Peyer's patch (tissue), 4 donors: Measurements from ENCODE around the gene MISP3. TPM values are rescaled to one million over a fixed set of nuclear protein-coding genes. Genes with fewer than 3 reads are reported as not detected.

Source experiments
- DNase-seq, 3 donors: peaks; one replicate each; pipeline ENCODE4 v3.0.0-alpha.2; 2017 to 2019
- H3K27ac ChIP-seq, 4 donors: fragments of 200-600 bp; sonication (generic); one replicate each; pipeline ENCODE4 v1.5.1; 2016 to 2019
- H3K27me3 ChIP-seq, 2 donors: fragments of 200-600 bp; sonication (generic); one replicate each; pipeline ENCODE4 v1.5.1; 2019
- H3K36me3 ChIP-seq, 3 donors: fragments of 200-600 bp; sonication (generic); one replicate each; pipeline ENCODE4 v1.5.1; 2016 to 2019
- H3K4me1 ChIP-seq, 4 donors: fragments of 200-600 bp; sonication (generic); one replicate each; pipeline ENCODE4 v1.5.1; 2016 to 2019
- H3K4me3 ChIP-seq, 4 donors: fragments of 200-600 bp; sonication (generic); 1 replicate in 3 of 4; 2 replicates in 1 of 4; pipeline ENCODE4 v1.5.1; 2016 to 2019; ENCODE audit warnings: mild to moderate bottlenecking in 1 of 4
- H3K9me3 ChIP-seq, 4 donors: fragments of 200-600 bp; sonication (generic); one replicate each; pipeline ENCODE4 v1.5.1; 2016 to 2019; ENCODE audit warnings: mild to moderate bottlenecking in 1 of 4
- CTCF ChIP-seq, 6 experiments: fragments of 450-650 bp in 4 of 6; fragments of 200-600 bp in 2 of 6; sonication (generic) in 1 of 6; IDR thresholded peaks; one replicate each; pipeline ENCODE4 v1.5.1; 2017 to 2019; ENCODE audit warnings: antibody characterized with exemption in 6 of 6, mild to moderate bottlenecking in 3 of 6, moderate library complexity in 1 of 6
- POLR2A ChIP-seq, 2 donors: fragments of 450-650 bp; IDR thresholded peaks; one replicate each; pipeline ENCODE4 v1.5.1; 2017; ENCODE audit warnings: antibody characterized with exemption in 2 of 2, mild to moderate bottlenecking in 2 of 2, moderate library complexity in 2 of 2
- total RNA-seq, 4 donors: library from RNA; depleted of rRNA; stranded (reverse); fragments of >200 nt; gene quantifications; one replicate each; pipeline ENCODE4 v1.1.0, GENCODE V29; 2016

Gene MISP3
- total RNA-seq, 4 donors from 2014 or later: 25.6 to 58.5 (median 40.7) TPM

- Histone ChIP-seq H3K4me1 (peaks cover 0 to 21% (median 5%) of the 10 kb centered on the region in 4 donors), H3K27ac (no peak overlapping the region), H3K4me3 (peak overlapping the region in 2 of 4 donors; percentile 14 to 42), H3K9me3 (no peaks in the 10 kb centered on the region), H3K36me3 (no peaks in the 10 kb centered on the region), H3K27me3 (peaks cover 0 to 3% of the 10 kb centered on the region in 2 donors)
- no peak for DNase-seq
- TF ChIP-seq POLR2A (IDR thresholded peaks at IDR 0.05) (no peak), CTCF (IDR thresholded peaks at IDR 0.05) (no peak)
Measured at GRCh38 chr19:14061081-14061749, 11.4 kb upstream of the MISP3 start.

- peak within 1 kb of the TSS in 2 of 4 donors; percentile 14 to 42 for H3K4me3 ChIP-seq
- no peak for TF ChIP-seq POLR2A (IDR thresholded peaks at IDR 0.05)
- TF ChIP-seq CTCF (IDR thresholded peaks at IDR 0.05): no peak
- DNase-seq: no peak
Measured at GRCh38 chr19:14061751-14062557, 10.6 kb upstream of the MISP3 start, which contains the start of gene PALM3. TSS of gene PALM3 (minus strand) at chr19:14062076. CDS start at chr19:14061980, 96 bp downstream.

GRCh38 chr19:14062558-14062855 is 10.1 kb upstream of the MISP3 start:
- TF ChIP-seq CTCF (IDR thresholded peaks at IDR 0.05) (no peak), POLR2A (IDR thresholded peaks at IDR 0.05) (no peak)
- Histone ChIP-seq H3K36me3 (no peaks in the 10 kb centered on the region), H3K4me3 (no peak overlapping the region), H3K27ac (no peak overlapping the region), H3K9me3 (no peaks in the 10 kb centered on the region), H3K27me3 (peaks cover 0 to 3% of the 10 kb centered on the region in 2 donors), H3K4me1 (peaks cover 0 to 20% (median 3%) of the 10 kb centered on the region in 4 donors)
- DNase-seq: no peak

More at GRCh38 chr19:14061751-14062557, 10.6 kb upstream of the MISP3 start, which contains the start of gene PALM3:
- H3K27ac ChIP-seq: no peak within 1 kb of the TSS
- no peaks in the 10 kb centered on the region for H3K9me3 ChIP-seq
- peaks cover 0 to 3% of the 10 kb centered on the region in 2 donors for H3K27me3 ChIP-seq
- H3K36me3 ChIP-seq: no peaks in the 10 kb centered on the region
- peaks cover 0 to 21% (median 5%) of the 10 kb centered on the region in 4 donors for H3K4me1 ChIP-seq

- DNase-seq: no peak
- H3K27ac ChIP-seq: no peak overlapping the region
- TF ChIP-seq CTCF (IDR thresholded peaks at IDR 0.05) (no peak), POLR2A (IDR thresholded peaks at IDR 0.05) (no peak)
Measured at GRCh38 chr19:14063105-14063504, 9.5 kb upstream of the MISP3 start.

GRCh38 chr19:14066134-14066533 is 6.5 kb upstream of the MISP3 start:
- Histone ChIP-seq H3K27ac (no peak overlapping the region), H3K27me3 (peaks cover 0 to 3% of the 10 kb centered on the region in 2 donors), H3K4me1 (peaks cover 0 to 7% (median 0%) of the 10 kb centered on the region in 4 donors), H3K36me3 (no peaks in the 10 kb centered on the region), H3K9me3 (no peaks in the 10 kb centered on the region), H3K4me3 (no peak overlapping the region)
- no peak for DNase-seq
- TF ChIP-seq POLR2A (IDR thresholded peaks at IDR 0.05): no peak
- no peak for TF ChIP-seq CTCF (IDR thresholded peaks at IDR 0.05)

More at GRCh38 chr19:14063105-14063504, 9.5 kb upstream of the MISP3 start:
- Histone ChIP-seq H3K27me3 (peaks cover 0 to 3% of the 10 kb centered on the region in 2 donors), H3K36me3 (no peaks in the 10 kb centered on the region), H3K4me3 (no peak overlapping the region), H3K9me3 (no peaks in the 10 kb centered on the region), H3K4me1 (peaks cover 0 to 14% (median 1%) of the 10 kb centered on the region in 4 donors)
